ENCODE data around the gene IFT57.

IFT57 gene

DNA sequence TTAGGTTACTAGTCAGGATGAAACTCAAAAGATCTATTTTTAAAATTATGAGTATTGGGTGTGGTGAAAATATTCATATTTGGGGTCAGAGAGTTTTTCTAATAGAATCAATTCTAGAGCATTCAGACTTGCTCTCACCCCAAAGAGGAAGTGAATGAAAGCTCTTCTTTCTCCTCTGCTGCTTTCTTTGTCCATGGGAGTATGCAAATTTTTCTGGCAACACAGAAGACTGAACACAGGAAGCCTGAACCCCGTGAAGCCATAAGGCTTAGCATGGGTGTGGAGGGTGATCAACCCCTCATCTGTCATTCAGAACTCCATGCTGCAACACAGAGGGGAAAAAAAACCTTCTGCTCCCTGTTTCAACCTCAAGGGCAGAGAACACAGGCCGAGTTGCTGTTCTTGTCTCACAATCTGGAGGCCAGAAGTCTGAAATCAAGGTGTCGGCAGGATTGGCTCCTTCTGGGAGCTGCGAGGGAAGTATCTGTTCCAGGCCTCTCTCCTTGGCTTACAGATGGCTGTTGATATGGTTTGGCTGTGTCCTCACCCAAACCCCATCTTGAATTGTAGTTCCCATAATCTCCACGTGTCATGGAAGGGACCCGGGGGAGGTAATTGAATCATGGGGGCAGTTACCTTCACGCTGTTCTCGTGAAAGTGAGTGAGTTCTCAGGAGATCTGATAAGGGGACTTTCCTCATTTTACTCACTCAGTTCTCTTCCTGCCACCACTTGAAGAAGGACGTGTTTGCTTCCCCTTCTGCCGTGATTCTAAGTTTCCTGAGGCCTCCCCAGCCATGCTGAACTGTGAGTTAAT, 97.7 kb downstream of the IFT57 start:
- H3K4me3 ChIP-seq (ENCODE audit: insufficient read depth, low read length, poor library complexity, severe bottlenecking), result peak overlapping the region; percentile 56
- peak overlapping the region; percentile 81 for H3K9ac ChIP-seq (ENCODE audit: low read length)
- peak overlapping the region; percentile 94 for H3K27ac ChIP-seq (ENCODE audit: low read depth, low read length)
- H3K9me3 ChIP-seq (ENCODE audit: insufficient read depth, low read length), result no peaks in the 10 kb centered on the region
- no peaks in the 10 kb centered on the region for H3K27me3 ChIP-seq (ENCODE audit: low read length)
- peaks cover 25% of the 10 kb centered on the region for H3F3A ChIP-seq (ENCODE audit: insufficient read depth)
- no peaks in the 10 kb centered on the region for H3K9me2 ChIP-seq (replicated peaks; ENCODE audit: insufficient read depth, low read length)
- peaks cover 3% of the 10 kb centered on the region; the same call in 1 of the 2 replicates for H3K36me3 ChIP-seq (ENCODE audit: low read length)
- TF ChIP-seq CTCF (IDR thresholded peaks at IDR 0.05; ENCODE audit: insufficient read depth, low read length, poor library complexity, severe bottlenecking) (no peak), EZH2phosphoT487 (conservative IDR thresholded peaks at IDR 0.05; ENCODE audit: low read length) (no peak)
- H3K4me2 ChIP-seq (ENCODE audit: low read depth, low read length, poor library complexity, severe bottlenecking), result peak overlapping the region; percentile 99
- peaks cover 17% of the 10 kb centered on the region; the same call in 1 of the 2 replicates for H3K79me2 ChIP-seq (ENCODE audit: insufficient read depth, low read length)
- peak overlapping the region; percentile 30 for H2AFZ ChIP-seq (ENCODE audit: low read depth, low read length, severe bottlenecking)
- H4K20me1 ChIP-seq (ENCODE audit: low read depth, low read length), result no peaks in the 10 kb centered on the region

DNA sequence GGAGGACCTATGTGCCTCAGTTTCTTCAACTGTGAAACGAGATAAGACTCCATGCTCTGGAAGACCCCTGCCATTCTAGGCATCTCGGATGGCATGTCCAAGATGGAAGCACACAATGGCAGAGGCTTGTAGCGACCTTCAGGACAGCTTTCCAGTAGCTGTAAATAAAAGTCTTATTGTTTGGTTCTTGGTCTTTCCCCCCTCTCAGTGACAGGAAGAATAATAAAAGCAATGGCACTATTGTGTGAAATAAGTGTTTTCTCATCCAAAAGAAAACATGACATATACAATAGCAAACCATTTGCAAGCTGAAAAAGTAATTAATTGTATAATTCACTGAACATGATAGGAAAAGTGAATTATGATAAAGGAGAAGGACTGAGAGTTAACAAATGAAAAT, 98.9 kb downstream of the IFT57 start:
- peak overlapping the region; percentile 99 for H3K4me2 ChIP-seq (ENCODE audit: low read depth, low read length, poor library complexity, severe bottlenecking)
- H4K20me1 ChIP-seq (ENCODE audit: low read depth, low read length), result no peaks in the 10 kb centered on the region
- H3K4me3 ChIP-seq (ENCODE audit: insufficient read depth, low read length, poor library complexity, severe bottlenecking), result no peak overlapping the region
- no peak overlapping the region for H3K9ac ChIP-seq (ENCODE audit: low read length)
- no peaks in the 10 kb centered on the region for H3K27me3 ChIP-seq (ENCODE audit: low read length)
- peaks cover 3% of the 10 kb centered on the region; the same call in 1 of the 2 replicates for H3K36me3 ChIP-seq (ENCODE audit: low read length)
- H3F3A ChIP-seq (ENCODE audit: insufficient read depth), result peaks cover 25% of the 10 kb centered on the region
- H3K9me2 ChIP-seq (replicated peaks; ENCODE audit: insufficient read depth, low read length), result no peaks in the 10 kb centered on the region
- H3K9me3 ChIP-seq (ENCODE audit: insufficient read depth, low read length), result no peaks in the 10 kb centered on the region
- peak overlapping the region; percentile 94; the same call in 1 of the 2 replicates for H3K27ac ChIP-seq (ENCODE audit: low read depth, low read length)
- H2AFZ ChIP-seq (ENCODE audit: low read depth, low read length, severe bottlenecking), result no peak overlapping the region
- H3K79me2 ChIP-seq (ENCODE audit: insufficient read depth, low read length), result peaks cover 17% of the 10 kb centered on the region; the same call in 1 of the 2 replicates
- no peak for TF ChIP-seq CTCF (IDR thresholded peaks at IDR 0.05; ENCODE audit: insufficient read depth, low read length, poor library complexity, severe bottlenecking)
- no peak for TF ChIP-seq EZH2phosphoT487 (conservative IDR thresholded peaks at IDR 0.05; ENCODE audit: low read length)

GRCh38 chr3:108122276-108122675, 99.9 kb downstream of the IFT57 start:
- no peak for TF ChIP-seq CTCF (IDR thresholded peaks at IDR 0.05; ENCODE audit: insufficient read depth, low read length, poor library complexity, severe bottlenecking)
- no peak for TF ChIP-seq EZH2phosphoT487 (conservative IDR thresholded peaks at IDR 0.05; ENCODE audit: low read length)
- Histone ChIP-seq H3F3A (ENCODE audit: insufficient read depth) (peaks cover 25% of the 10 kb centered on the region), H3K4me2 (ENCODE audit: low read depth, low read length, poor library complexity, severe bottlenecking) (no peak overlapping the region), H3K4me3 (ENCODE audit: insufficient read depth, low read length, poor library complexity, severe bottlenecking) (no peak overlapping the region), H3K79me2 (ENCODE audit: insufficient read depth, low read length) (peaks cover 12% of the 10 kb centered on the region; the same call in 1 of the 2 replicates), H3K9ac (ENCODE audit: low read length) (no peak overlapping the region), H2AFZ (ENCODE audit: low read depth, low read length, severe bottlenecking) (no peak overlapping the region), H3K9me3 (ENCODE audit: insufficient read depth, low read length) (no peaks in the 10 kb centered on the region), H3K9me2 (replicated peaks; ENCODE audit: insufficient read depth, low read length) (no peaks in the 10 kb centered on the region), H3K27ac (ENCODE audit: low read depth, low read length) (no peak overlapping the region), H3K36me3 (ENCODE audit: low read length) (no peaks in the 10 kb centered on the region), H3K27me3 (ENCODE audit: low read length) (no peaks in the 10 kb centered on the region), H4K20me1 (ENCODE audit: low read depth, low read length) (no peaks in the 10 kb centered on the region)

All from SU-DHL-6 (cell line).